Nephron (organoid): ENCODE data around the gene MFAP4.
"Not testable (repeated sequence)": the region's sequence is repeated elsewhere in the genome, so short reads cannot be mapped to it uniquely, and the experiment has no call there.

Experiments used
- H3K27ac Mint-ChIP-seq, 3 experiments: 2 replicates each; pipeline ENCODE4 v1.8.0; 2020; ENCODE audit warnings: mixed read lengths in 3 of 3, mild to moderate bottlenecking in 2 of 3, moderate library complexity in 1 of 3
- H3K27me3 Mint-ChIP-seq: 2 replicates; pipeline ENCODE4 v1.8.0; 2021; ENCODE audit warnings: low read depth, mild to moderate bottlenecking, moderate library complexity, mixed read lengths
- H3K36me3 Mint-ChIP-seq: 2 replicates; pipeline ENCODE4 v1.8.0; 2020; ENCODE audit warnings: low read depth, mixed read lengths
- H3K4me1 Mint-ChIP-seq: 2 replicates; pipeline ENCODE4 v1.8.0; 2020; ENCODE audit warnings: mixed read lengths
- H3K4me3 Mint-ChIP-seq, 3 experiments: 2 replicates each; pipeline ENCODE4 v1.8.0; 2020; ENCODE audit warnings: mild to moderate bottlenecking in 3 of 3, mixed read lengths in 3 of 3, moderate library complexity in 2 of 3
- H3K9me3 Mint-ChIP-seq: 2 replicates; pipeline ENCODE4 v1.8.0; 2020; ENCODE audit warnings: mixed read lengths
- CTCF ChIP-seq, 3 experiments: fragments of 200-600 bp; sonication (generic); IDR thresholded peaks; one replicate each; pipeline ENCODE4 v1.5.0; 2021; ENCODE audit warnings: antibody characterized with exemption in 3 of 3; ENCODE audit not compliant: unreplicated experiment in 3 of 3

Gene MFAP4

GRCh38 chr17:19359151-19359550 lies 27.8 kb downstream of the MFAP4 start:
- peaks cover 46% of the 10 kb centered on the region for H3K4me1 Mint-ChIP-seq
- H3K27me3 Mint-ChIP-seq = no peaks in the 10 kb centered on the region
- no peak for TF ChIP-seq CTCF (IDR thresholded peaks at IDR 0.05; ENCODE audit: unreplicated experiment in 3 of 3)
- no peak overlapping the region for H3K27ac Mint-ChIP-seq
- H3K4me3 Mint-ChIP-seq = peak overlapping the region in 2 of 3 experiments; percentile 2 to 4
- peaks cover 14% of the 10 kb centered on the region for H3K36me3 Mint-ChIP-seq
- no peaks in the 10 kb centered on the region for H3K9me3 Mint-ChIP-seq

GRCh38 chr17:19357761-19358160 lies 29.2 kb downstream of the MFAP4 start:
- Mint-ChIP-seq H3K27ac (peak overlapping the region in 2 of 3 experiments; percentile 6 to 43), H3K36me3 (peaks cover 18% of the 10 kb centered on the region), H3K4me1 (peaks cover 37% of the 10 kb centered on the region), H3K27me3 (no peaks in the 10 kb centered on the region), H3K9me3 (no peaks in the 10 kb centered on the region), H3K4me3 (no peak overlapping the region)
- TF ChIP-seq CTCF (IDR thresholded peaks at IDR 0.05; ENCODE audit: unreplicated experiment in 3 of 3) = no peak

GRCh38 chr17:19357351-19357750 lies 29.6 kb downstream of the MFAP4 start:
- Mint-ChIP-seq H3K9me3 (no peaks in the 10 kb centered on the region), H3K36me3 (peaks cover 18% of the 10 kb centered on the region), H3K4me3 (no peak overlapping the region), H3K4me1 (peaks cover 33% of the 10 kb centered on the region), H3K27ac (peak overlapping the region in 1 of 3 experiments; percentile 43), H3K27me3 (no peaks in the 10 kb centered on the region)
- TF ChIP-seq CTCF (IDR thresholded peaks at IDR 0.05; ENCODE audit: unreplicated experiment in 3 of 3) = no peak

- H3K4me1 Mint-ChIP-seq = peaks cover 19% of the 10 kb centered on the region
- H3K9me3 Mint-ChIP-seq = no peaks in the 10 kb centered on the region
- H3K27me3 Mint-ChIP-seq = no peaks in the 10 kb centered on the region
- H3K36me3 Mint-ChIP-seq = peaks cover 18% of the 10 kb centered on the region
- TF ChIP-seq CTCF (IDR thresholded peaks at IDR 0.05; ENCODE audit: unreplicated experiment in 3 of 3) = no peak
- H3K27ac Mint-ChIP-seq = peak overlapping the region in 1 of 3 experiments; percentile 27
- no peak overlapping the region for H3K4me3 Mint-ChIP-seq
Observed at GRCh38 chr17:19354748-19355147, 32.2 kb downstream of the MFAP4 start.

- H3K27me3 Mint-ChIP-seq = not testable (repeated sequence)
- Mint-ChIP-seq H3K36me3 (peaks cover 15% of the 10 kb centered on the region), H3K4me1 (peaks cover 11% of the 10 kb centered on the region)
Observed at GRCh38 chr17:19353401-19353800, 33.6 kb downstream of the MFAP4 start.

GRCh38 chr17:19348806-19349205 lies 38.2 kb downstream of the MFAP4 start:
- Mint-ChIP-seq H3K4me1 (peaks cover 11% of the 10 kb centered on the region), H3K27me3 (no peaks in the 10 kb centered on the region), H3K27ac (no peak overlapping the region), H3K36me3 (peaks cover under 1% of the 10 kb centered on the region), H3K9me3 (no peaks in the 10 kb centered on the region), H3K4me3 (no peak overlapping the region)
- TF ChIP-seq CTCF (IDR thresholded peaks at IDR 0.05; ENCODE audit: unreplicated experiment in 3 of 3) = no peak

More at GRCh38 chr17:19353401-19353800, 33.6 kb downstream of the MFAP4 start:
- H3K9me3 Mint-ChIP-seq, H3K4me3 Mint-ChIP-seq, H3K27ac Mint-ChIP-seq: not testable (repeated sequence)
